WTC11 (cell line): ENCODE results near the gene PLXNA2. TPM values are rescaled to one million over a fixed set of nuclear protein-coding genes. Genes with fewer than 3 reads are reported as not detected.

Experiments used
- ATAC-seq: fragments of 200-7000 bp; cut with Tn5 transposase; 2 replicates; pipeline ENCODE4 v1.10.0; 2021; ENCODE audit warnings: mild to moderate bottlenecking, moderate library complexity
- CTCF ChIA-PET: fragments of 300-600 bp; sonication (Branson Sonifier 250); formaldehyde crosslinking; loops from one replicate; lab custom pipeline; 2021; ENCODE audit warnings: antibody characterized with exemption; lab: Charles Lee
- POLR2A ChIA-PET: fragments of 350-600 bp; sonication (Branson Sonifier 250); formaldehyde crosslinking; loops from one replicate; lab custom pipeline; 2021; ENCODE audit warnings: antibody characterized with exemption; lab: Charles Lee
- DNase-seq: peaks from one replicate; pipeline ENCODE4 v3.0.0; 2021; ENCODE audit warnings: low spot score
- H3K27ac Mint-ChIP-seq: 2 replicates; pipeline ENCODE4 v1.8.0; 2021; ENCODE audit warnings: mixed read lengths
- H3K27me3 Mint-ChIP-seq: 2 replicates; pipeline ENCODE4 v1.8.0; 2021; ENCODE audit warnings: low read depth, mild to moderate bottlenecking, moderate library complexity, mixed read lengths
- H3K36me3 Mint-ChIP-seq: 2 replicates; pipeline ENCODE4 v1.8.0; 2021; ENCODE audit warnings: mixed read lengths
- H3K4me1 Mint-ChIP-seq: 2 replicates; pipeline ENCODE4 v1.8.0; 2022; ENCODE audit warnings: mixed read lengths
- H3K4me3 Mint-ChIP-seq: 2 replicates; pipeline ENCODE4 v1.8.0; 2021; ENCODE audit warnings: mild to moderate bottlenecking, moderate library complexity, mixed read lengths
- H3K9me3 Mint-ChIP-seq: 2 replicates; pipeline ENCODE4 v1.8.0; 2021; ENCODE audit warnings: mixed read lengths
- ARID4B ChIP-seq: sonication (generic); formaldehyde crosslinking; IDR thresholded peaks from 2 replicates; pipeline ENCODE4 v1.8.0; 2023; ENCODE audit warnings: missing genetic modification reagents, mild to moderate bottlenecking, borderline replicate concordance
- ATF1 ChIP-seq: sonication (generic); formaldehyde crosslinking; IDR thresholded peaks from 2 replicates; pipeline ENCODE4 v1.8.1; 2023; ENCODE audit warnings: mild to moderate bottlenecking, moderate library complexity, missing genetic modification reagents
- CDX4 ChIP-seq: fragments of 250-450 bp; sonication (Bioruptor Pico); IDR thresholded peaks from 2 replicates; pipeline ENCODE4 v1.9.0; 2021; ENCODE audit warnings: moderate library complexity, mild to moderate bottlenecking, inconsistent platforms, borderline replicate concordance
- E2F4 ChIP-seq: sonication (generic); formaldehyde crosslinking; IDR thresholded peaks from 2 replicates; pipeline ENCODE4 v1.8.1; 2022; ENCODE audit warnings: low read depth, mild to moderate bottlenecking, moderate library complexity, missing genetic modification reagents, borderline replicate concordance
- ESRRA ChIP-seq: sonication (generic); formaldehyde crosslinking; IDR thresholded peaks from 2 replicates; pipeline ENCODE4 v1.8.1; 2022; ENCODE audit warnings: mild to moderate bottlenecking, missing genetic modification reagents, borderline replicate concordance
- HMGA2 ChIP-seq: fragments of 250-450 bp; sonication (Bioruptor Pico); IDR thresholded peaks from 2 replicates; pipeline ENCODE4 v1.4.0; 2021; ENCODE audit warnings: mild to moderate bottlenecking, moderate library complexity
- KAT7 ChIP-seq: sonication (generic); formaldehyde crosslinking; IDR thresholded peaks from 2 replicates; pipeline ENCODE4 v1.8.1; 2023; ENCODE audit warnings: missing genetic modification reagents, mild to moderate bottlenecking, borderline replicate concordance
- NFE2L1 ChIP-seq: sonication (generic); formaldehyde crosslinking; IDR thresholded peaks from 2 replicates; pipeline ENCODE4 v1.8.1; 2023; ENCODE audit warnings: missing genetic modification reagents
- RORB ChIP-seq: fragments of 250-450 bp; sonication (Bioruptor Pico); IDR thresholded peaks from 2 replicates; pipeline ENCODE4 v1.9.0; 2021; ENCODE audit warnings: mild to moderate bottlenecking
- SMAD4 ChIP-seq: sonication (generic); formaldehyde crosslinking; IDR thresholded peaks from 2 replicates; pipeline ENCODE4 v1.8.0; 2022; ENCODE audit warnings: mild to moderate bottlenecking, missing genetic modification reagents
- SP1 ChIP-seq: sonication (generic); formaldehyde crosslinking; conservative IDR thresholded peaks from 2 replicates; pipeline ENCODE4 v1.8.1; 2022; ENCODE audit warnings: missing genetic modification reagents
- ZBTB21 ChIP-seq: sonication (generic); formaldehyde crosslinking; IDR thresholded peaks from 2 replicates; pipeline ENCODE4 v1.8.1; 2023; ENCODE audit warnings: mild to moderate bottlenecking, missing genetic modification reagents, borderline replicate concordance
- ZMAT4 ChIP-seq: fragments of 250-450 bp; sonication (Bioruptor Pico); IDR thresholded peaks from 2 replicates; pipeline ENCODE4 v1.9.0; 2021; ENCODE audit warnings: mild to moderate bottlenecking
- ZNF138 ChIP-seq: sonication (generic); formaldehyde crosslinking; conservative IDR thresholded peaks from 2 replicates; pipeline ENCODE4 v1.8.1; 2022; ENCODE audit warnings: mild to moderate bottlenecking, moderate library complexity, missing genetic modification reagents
- ZNF219 ChIP-seq: sonication (generic); formaldehyde crosslinking; IDR thresholded peaks from 2 replicates; pipeline ENCODE4 v1.8.0; 2023; ENCODE audit warnings: missing genetic modification reagents, mild to moderate bottlenecking, borderline replicate concordance
- ZNF281 ChIP-seq: sonication (generic); formaldehyde crosslinking; IDR thresholded peaks from 2 replicates; pipeline ENCODE4 v1.8.0; 2023; ENCODE audit warnings: mild to moderate bottlenecking, missing genetic modification reagents
- ZNF416 ChIP-seq: fragments of 250-450 bp; sonication (Bioruptor Pico); IDR thresholded peaks from 2 replicates; pipeline ENCODE4 v1.9.0; 2021; ENCODE audit warnings: mild to moderate bottlenecking, inconsistent platforms
- ZNF423 ChIP-seq: fragments of 250-450 bp; sonication (Bioruptor Pico); IDR thresholded peaks from 2 replicates; pipeline ENCODE4 v2.1.2; 2022; ENCODE audit warnings: mild to moderate bottlenecking, moderate library complexity
- total RNA-seq: library from RNA; stranded (reverse); gene quantifications from 3 replicates; pipeline ENCODE4 v1.2.3, GENCODE V29; 2021

PLXNA2 gene
- total RNA-seq, 1 experiment from 2014 or later = 4.2 TPM

- no peak overlapping the region for H3K27ac Mint-ChIP-seq
- no peaks in the 10 kb centered on the region for H3K27me3 Mint-ChIP-seq
- ATAC-seq = no peak
- ChIA-PET POLR2A (no interaction called here), CTCF (interaction anchor here (1.1 to 2.8 kb wide), 2 partner anchors 20 to 91 kb away, joined by 3 to 17 read pairs; no protein-coding TSS in a partner anchor)
- no peak for TF ChIP-seq NFE2L1
- no peak for TF ChIP-seq ATF1
- TF ChIP-seq ZNF138 = no peak
- no peak for TF ChIP-seq ZBTB21 (CRISPR knock-in tag)
- no peak for TF ChIP-seq E2F4
- no peak for TF ChIP-seq ARID4B (CRISPR knock-in tag)
- no peak for TF ChIP-seq HMGA2
- no peak for TF ChIP-seq SMAD4 (CRISPR knock-in tag)
- TF ChIP-seq SP1 = no peak
- TF ChIP-seq ESRRA = no peak
- peaks cover 6% of the 10 kb centered on the region for H3K4me1 Mint-ChIP-seq
- H3K9me3 Mint-ChIP-seq = no peaks in the 10 kb centered on the region
- no peak for DNase-seq
- no peaks in the 10 kb centered on the region for H3K36me3 Mint-ChIP-seq
- H3K4me3 Mint-ChIP-seq = no peak overlapping the region
Measured at GRCh38 chr1:208151728-208152598, 92.2 kb downstream of the PLXNA2 start.

- no peaks in the 10 kb centered on the region for H3K9me3 Mint-ChIP-seq
- H3K36me3 Mint-ChIP-seq = no peaks in the 10 kb centered on the region
- H3K4me1 Mint-ChIP-seq = peaks cover 6% of the 10 kb centered on the region
- TF ChIP-seq CDX4 (CRISPR knock-in tag) (no peak), SMAD4 (CRISPR knock-in tag) (no peak), KAT7 (CRISPR knock-in tag) (no peak), SP1 (no peak), ZBTB21 (CRISPR knock-in tag) (no peak), RORB (CRISPR knock-in tag) (no peak), ZNF281 (CRISPR knock-in tag) (no peak), ZNF423 (CRISPR knock-in tag) (no peak), ZNF219 (CRISPR knock-in tag) (no peak), ZNF416 (CRISPR knock-in tag) (no peak), ZMAT4 (no peak)
- no peak overlapping the region for H3K27ac Mint-ChIP-seq
- H3K27me3 Mint-ChIP-seq = no peaks in the 10 kb centered on the region
- ChIA-PET POLR2A (interaction anchor here (1.4 kb wide), 1 partner anchor 22 kb away, joined by 3 read pairs; no protein-coding TSS in a partner anchor), CTCF (interaction anchor here (0.9 to 2.8 kb wide), 5 partner anchors 16 to 129 kb away, joined by 3 to 17 read pairs (median 3); no protein-coding TSS in a partner anchor)
- no peak overlapping the region for H3K4me3 Mint-ChIP-seq
- DNase-seq (no peak), ATAC-seq (no peak)
Measured at GRCh38 chr1:208150833-208151458, 93.2 kb downstream of the PLXNA2 start.
